GM12878 (cell line): ENCODE data around the gene MAGT1.

ENCODE experiments used
- EZH2 ChIP-seq: IDR thresholded peaks from 2 replicates; pipeline ENCODE4 v1.6.1; 2012; ENCODE audit warnings: low read depth, mild to moderate bottlenecking, control low read depth, inconsistent platforms, low read length, borderline replicate concordance; ENCODE audit not compliant: control insufficient read depth
- HDAC6 ChIP-seq: fragments of 200-600 bp; sonication (generic); IDR thresholded peaks from one replicate; pipeline ENCODE4 v1.8.0; 2017; ENCODE audit warnings: antibody characterized with exemption; ENCODE audit not compliant: unreplicated experiment
- MEF2B ChIP-seq: fragments of 450-650 bp; IDR thresholded peaks from 2 replicates; pipeline ENCODE4 v1.6.1; 2018; ENCODE audit warnings: mild to moderate bottlenecking, moderate library complexity; ENCODE audit not compliant: partially characterized antibody, poor library complexity, severe bottlenecking
- NFYA ChIP-seq: IDR thresholded peaks from 2 replicates; pipeline ENCODE4 v1.6.1; 2011; ENCODE audit warnings: low read depth, mild to moderate bottlenecking, low read length, improper control_type of control experiment, borderline replicate concordance
- POLR2A ChIP-seq: IDR thresholded peaks from 2 replicates; pipeline ENCODE4 v1.6.1; 2011; ENCODE audit warnings: low read depth, mild to moderate bottlenecking, low read length
- POLR2AphosphoS5 ChIP-seq: IDR thresholded peaks from 2 replicates; pipeline ENCODE4 v1.6.1; 2011; ENCODE audit warnings: mild to moderate bottlenecking, low read length, inconsistent platforms
- RBBP5 ChIP-seq: fragments of 200-600 bp; sonication (generic); conservative IDR thresholded peaks from 2 replicates; pipeline ENCODE4 v1.6.1; 2016
- RCOR1 ChIP-seq: conservative IDR thresholded peaks from 2 replicates; pipeline ENCODE4 v1.6.1; 2012; ENCODE audit warnings: low read depth, low read length, improper control_type of control experiment
- RFX5 ChIP-seq: IDR thresholded peaks from 2 replicates; pipeline ENCODE4 v1.6.1; 2011; ENCODE audit warnings: low read depth, low read length, improper control_type of control experiment
- SMC3 ChIP-seq: IDR thresholded peaks from 2 replicates; pipeline ENCODE4 v1.6.1; 2011; ENCODE audit warnings: low read length, improper control_type of control experiment, borderline replicate concordance
- SPI1 ChIP-seq: IDR thresholded peaks from 2 replicates; pipeline ENCODE4 v1.6.1; 2011; ENCODE audit warnings: low read depth, mild to moderate bottlenecking, low read length, moderate library complexity, borderline replicate concordance; ENCODE audit not compliant: insufficient read depth
- ZBTB11 ChIP-seq: fragments of 450-650 bp; formaldehyde crosslinking; IDR thresholded peaks from 2 replicates; pipeline ENCODE4 v1.5.0; 2022; ENCODE audit warnings: mild to moderate bottlenecking, missing genetic modification characterization
- ZNF207 ChIP-seq: fragments of 450-650 bp; IDR thresholded peaks from 2 replicates; pipeline ENCODE4 v1.6.1; 2014; ENCODE audit warnings: antibody characterized with exemption, mild to moderate bottlenecking, borderline replicate concordance

GRCh38 chrX:77779695-77780094, 115.5 kb downstream of the MAGT1 start:
- TF ChIP-seq POLR2A (no peak), MEF2B (no peak), NFYA (no peak), SMC3 (no peak), RFX5 (no peak), ZNF207 (no peak), EZH2 (no peak), RBBP5 (no peak), RCOR1 (no peak), SPI1 (no peak), HDAC6 (no peak), ZBTB11 (CRISPR knock-in tag) (no peak), POLR2AphosphoS5 (no peak)
